Breast epithelium (tissue), 4 donors: ENCODE measurements around the gene ZDBF2. TPM values are rescaled to one million over a fixed set of nuclear protein-coding genes. Genes with fewer than 3 reads are reported as not detected.

Experiments
- DNase-seq, 2 donors: peaks; one replicate each; pipeline ENCODE4 v3.0.0-alpha.2; 2019; ENCODE audit warnings: low spot score in 2 of 2
- H3K27ac ChIP-seq, 2 donors: fragments of 200-600 bp; sonication (generic) in 1 of 2; one replicate each; pipeline ENCODE4 v1.5.1; 2016 to 2019; ENCODE audit warnings: mild to moderate bottlenecking in 1 of 2
- H3K27me3 ChIP-seq, 2 donors: fragments of 200-600 bp; sonication (generic) in 1 of 2; one replicate each; pipeline versions ENCODE4 v1.5.1 to v1.6.0; 2017 to 2019; ENCODE audit warnings: control low read depth in 1 of 2, mild to moderate bottlenecking in 1 of 2
- H3K36me3 ChIP-seq: fragments of 200-600 bp; one replicate; pipeline ENCODE4 v1.5.1; 2019
- H3K4me1 ChIP-seq, 2 donors: fragments of 200-600 bp; sonication (generic); one replicate each; pipeline ENCODE4 v1.5.1; 2016 to 2019; ENCODE audit warnings: control low read depth in 1 of 2
- H3K4me3 ChIP-seq, 3 donors: fragments of 200-600 bp; sonication (generic); 1 replicate in 2 of 3; 2 replicates in 1 of 3; pipeline ENCODE4 v1.5.1; 2016 to 2019; ENCODE audit warnings: mild to moderate bottlenecking in 3 of 3, moderate library complexity in 2 of 3
- H3K9me3 ChIP-seq, 2 donors: fragments of 200-600 bp; sonication (generic) in 1 of 2; one replicate each; pipeline ENCODE4 v1.5.1; 2016 to 2019; ENCODE audit warnings: control low read depth in 1 of 2
- POLR2A ChIP-seq: fragments of 450-650 bp; IDR thresholded peaks from one replicate; pipeline ENCODE4 v1.6.1; 2016; ENCODE audit warnings: antibody characterized with exemption, mild to moderate bottlenecking, moderate library complexity
- POLR2AphosphoS5 ChIP-seq, 3 donors: sonication (generic); formaldehyde crosslinking; IDR thresholded peaks; one replicate each; pipeline ENCODE4 v1.6.1; 2017; ENCODE audit warnings: antibody characterized with exemption in 3 of 3
- intact Hi-C: fragments of 100-400 bp; cut with DNase I; formaldehyde crosslinking; loops from one replicate; pipeline ENCODE4 v1.15.1; 2023; ENCODE audit warnings: low total_unique reads
- total RNA-seq, 3 donors: library from RNA; depleted of rRNA; stranded (reverse); fragments of >200 nt; gene quantifications; one replicate each; pipeline ENCODE4 v1.1.0, GENCODE V29; 2016
- TF ChIP-seq, protein P1 (sequence below), 3 donors: fragments of 450-650 bp; IDR thresholded peaks; one replicate each; pipeline ENCODE4 v1.5.1; 2016 to 2017; ENCODE audit warnings: antibody characterized with exemption in 3 of 3, mild to moderate bottlenecking in 3 of 3, moderate library complexity in 3 of 3

Gene ZDBF2
- total RNA-seq, 3 donors from 2014 or later, result 7.2 to 14.9 (median 10.2) TPM

DNA sequence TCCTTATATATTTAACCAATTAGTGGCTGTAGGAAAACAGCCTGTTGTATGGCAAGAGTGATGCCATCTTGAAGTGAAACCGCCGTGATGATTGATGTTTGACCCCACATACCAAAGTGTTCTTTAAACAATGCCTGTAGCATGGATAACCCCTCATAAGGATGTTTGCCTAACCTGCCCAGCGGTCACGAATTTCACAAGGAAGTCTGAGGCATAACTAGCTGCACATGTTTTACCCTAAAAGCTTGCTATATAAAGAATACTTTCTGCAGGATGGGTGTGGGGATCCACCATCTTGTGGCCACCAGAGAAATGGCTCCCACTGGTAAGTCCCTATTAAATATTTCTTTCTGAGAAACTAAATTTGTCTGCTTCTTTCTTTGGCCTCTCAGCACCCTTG lies 68.7 kb downstream of the ZDBF2 start:
- Histone ChIP-seq H3K27me3 (no peaks in the 10 kb centered on the region), H3K4me1 (no peaks in the 10 kb centered on the region), H3K36me3 (no peaks in the 10 kb centered on the region), H3K9me3 (peaks cover 0 to 4% of the 10 kb centered on the region in 2 donors), H3K27ac (no peak overlapping the region), H3K4me3 (no peak overlapping the region)
- no peak for DNase-seq
- intact Hi-C loops, result no loop called here
- TF ChIP-seq POLR2A (no peak), POLR2AphosphoS5 (IDR thresholded peaks at IDR 0.05) (no peak)
- TF ChIP-seq, protein P1, sequence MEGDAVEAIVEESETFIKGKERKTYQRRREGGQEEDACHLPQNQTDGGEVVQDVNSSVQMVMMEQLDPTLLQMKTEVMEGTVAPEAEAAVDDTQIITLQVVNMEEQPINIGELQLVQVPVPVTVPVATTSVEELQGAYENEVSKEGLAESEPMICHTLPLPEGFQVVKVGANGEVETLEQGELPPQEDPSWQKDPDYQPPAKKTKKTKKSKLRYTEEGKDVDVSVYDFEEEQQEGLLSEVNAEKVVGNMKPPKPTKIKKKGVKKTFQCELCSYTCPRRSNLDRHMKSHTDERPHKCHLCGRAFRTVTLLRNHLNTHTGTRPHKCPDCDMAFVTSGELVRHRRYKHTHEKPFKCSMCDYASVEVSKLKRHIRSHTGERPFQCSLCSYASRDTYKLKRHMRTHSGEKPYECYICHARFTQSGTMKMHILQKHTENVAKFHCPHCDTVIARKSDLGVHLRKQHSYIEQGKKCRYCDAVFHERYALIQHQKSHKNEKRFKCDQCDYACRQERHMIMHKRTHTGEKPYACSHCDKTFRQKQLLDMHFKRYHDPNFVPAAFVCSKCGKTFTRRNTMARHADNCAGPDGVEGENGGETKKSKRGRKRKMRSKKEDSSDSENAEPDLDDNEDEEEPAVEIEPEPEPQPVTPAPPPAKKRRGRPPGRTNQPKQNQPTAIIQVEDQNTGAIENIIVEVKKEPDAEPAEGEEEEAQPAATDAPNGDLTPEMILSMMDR (IDR thresholded peaks at IDR 0.05), result no peak

DNA sequence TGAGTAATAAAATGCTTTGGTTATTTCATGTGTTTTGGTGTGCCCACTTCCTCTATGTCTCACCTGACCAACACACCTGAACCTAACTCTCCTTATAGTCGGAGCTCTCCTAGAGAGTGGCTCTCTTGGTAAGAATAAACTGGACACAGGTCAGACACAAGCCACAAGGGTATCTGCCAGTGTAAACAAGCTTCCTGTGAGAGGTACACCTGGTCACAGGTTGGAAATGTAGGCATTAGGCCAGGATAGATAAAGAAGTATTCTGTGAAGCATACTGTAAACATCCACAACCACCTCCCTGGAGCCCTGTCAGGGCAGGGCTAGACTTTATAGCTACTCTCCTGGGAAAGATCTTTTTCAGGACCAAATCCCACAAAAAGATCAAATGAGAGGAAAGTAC lies 69.4 kb downstream of the ZDBF2 start:
- TF ChIP-seq POLR2A, result no peak
- no peak for TF ChIP-seq POLR2AphosphoS5 (IDR thresholded peaks at IDR 0.05)
- TF ChIP-seq, protein P1 (IDR thresholded peaks at IDR 0.05), result no peak
- DNase-seq, result no peak
- peaks cover 0 to 4% of the 10 kb centered on the region in 2 donors for H3K9me3 ChIP-seq
- no peaks in the 10 kb centered on the region for H3K4me1 ChIP-seq
- intact Hi-C loops, result no loop called here
- H3K27me3 ChIP-seq, result no peaks in the 10 kb centered on the region
- H3K36me3 ChIP-seq, result no peaks in the 10 kb centered on the region
- H3K4me3 ChIP-seq, result no peak overlapping the region
- H3K27ac ChIP-seq, result no peak overlapping the region

DNA sequence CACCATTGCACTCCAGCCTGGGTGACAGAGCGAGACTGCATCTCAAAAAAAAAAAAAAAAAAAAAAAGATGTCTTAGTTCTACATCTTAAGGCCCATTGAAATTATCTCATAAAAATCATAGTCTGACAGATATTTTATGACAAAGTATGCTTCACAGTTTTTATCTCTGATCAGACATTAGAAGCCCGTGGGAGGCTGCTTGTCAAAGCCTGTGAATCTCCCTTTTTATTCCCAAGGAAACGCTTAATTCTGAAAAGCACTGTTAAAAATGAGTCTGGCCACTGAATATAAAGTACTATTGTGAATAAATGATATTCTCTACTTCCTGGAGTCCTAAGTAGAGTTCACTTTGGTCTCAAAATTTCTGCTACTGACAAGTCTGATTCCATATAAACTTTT lies 71.1 kb downstream of the ZDBF2 start:
- Histone ChIP-seq H3K4me1 (no peaks in the 10 kb centered on the region), H3K4me3 (no peak overlapping the region), H3K9me3 (peaks cover 0 to 12% of the 10 kb centered on the region in 2 donors), H3K36me3 (no peaks in the 10 kb centered on the region), H3K27me3 (no peaks in the 10 kb centered on the region), H3K27ac (no peak overlapping the region)
- intact Hi-C loops, result no loop called here
- DNase-seq, result no peak
- TF ChIP-seq POLR2A (no peak), POLR2AphosphoS5 (IDR thresholded peaks at IDR 0.05) (no peak)
- TF ChIP-seq, protein P1 (IDR thresholded peaks at IDR 0.05), result no peak

DNA sequence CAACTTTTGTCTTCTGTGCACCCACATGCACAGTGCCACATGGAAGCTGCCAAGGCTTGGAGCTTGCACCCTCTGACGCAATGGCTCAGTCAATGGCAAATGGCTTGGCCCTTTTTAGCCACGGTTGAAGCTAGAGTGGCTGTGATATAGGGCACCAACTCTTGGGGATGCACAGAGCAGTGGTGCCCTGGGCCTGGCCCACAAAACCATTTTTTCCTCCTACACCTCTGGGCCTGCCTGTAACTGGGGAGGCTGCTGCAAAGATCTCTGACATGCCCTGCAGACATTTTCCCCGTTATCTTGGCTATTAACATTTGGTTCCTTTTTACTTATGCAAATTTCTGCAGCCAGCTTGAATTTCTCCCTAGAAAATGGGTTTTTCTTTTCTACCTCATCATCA lies 74.9 kb downstream of the ZDBF2 start:
- intact Hi-C loops, result no loop called here
- DNase-seq, result no peak
- no peak overlapping the region for H3K27ac ChIP-seq
- no peak overlapping the region for H3K4me3 ChIP-seq
- no peaks in the 10 kb centered on the region for H3K27me3 ChIP-seq
- H3K9me3 ChIP-seq, result peaks cover 0 to 12% of the 10 kb centered on the region in 2 donors
- TF ChIP-seq, protein P1 (IDR thresholded peaks at IDR 0.05), result no peak
- no peak for TF ChIP-seq POLR2AphosphoS5 (IDR thresholded peaks at IDR 0.05)
- TF ChIP-seq POLR2A, result no peak
- no peaks in the 10 kb centered on the region for H3K4me1 ChIP-seq
- H3K36me3 ChIP-seq, result no peaks in the 10 kb centered on the region

DNA sequence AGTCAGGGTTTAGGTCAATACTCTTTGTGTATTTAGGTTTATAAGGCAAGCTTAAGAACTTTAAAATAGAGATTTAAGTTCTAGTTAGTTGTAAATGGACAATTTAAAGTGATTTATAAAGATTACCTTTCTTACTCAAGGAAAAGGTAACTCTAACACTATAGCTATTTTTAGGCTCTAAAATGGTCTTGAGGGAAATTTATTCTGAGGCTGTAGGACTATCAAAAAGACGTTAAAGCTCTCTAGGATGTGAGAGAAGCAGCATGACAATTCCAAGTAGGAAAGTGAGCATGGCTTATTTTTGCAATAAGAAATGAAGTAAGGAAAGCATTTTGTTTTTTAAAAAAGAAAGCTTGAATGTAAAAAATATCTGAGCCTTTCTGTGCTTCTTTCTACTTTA lies 78.1 kb downstream of the ZDBF2 start:
- intact Hi-C loops, result no loop called here
- Histone ChIP-seq H3K9me3 (peaks cover 0 to 8% of the 10 kb centered on the region in 2 donors), H3K27ac (no peak overlapping the region), H3K36me3 (no peaks in the 10 kb centered on the region), H3K27me3 (no peaks in the 10 kb centered on the region), H3K4me3 (no peak overlapping the region), H3K4me1 (no peaks in the 10 kb centered on the region)
- no peak for DNase-seq
- TF ChIP-seq, protein P1 (IDR thresholded peaks at IDR 0.05), result no peak
- TF ChIP-seq POLR2A (no peak), POLR2AphosphoS5 (IDR thresholded peaks at IDR 0.05) (no peak)
